22Rv1 (cell line): ENCODE measurements around the gene MSANTD4.
"Not testable (repeated sequence)": the region's sequence is repeated elsewhere in the genome, so short reads cannot be mapped to it uniquely, and the experiment has no call there.

ENCODE experiments used
- H3K27ac ChIP-seq: fragments of 450-650 bp; 2 replicates; pipeline ENCODE4 v1.5.1; 2017
- CTCF ChIP-seq: fragments of 450-650 bp; IDR thresholded peaks from 2 replicates; pipeline ENCODE4 v1.5.1; 2017; ENCODE audit warnings: mild to moderate bottlenecking
- ZFX ChIP-seq: fragments of 450-650 bp; IDR thresholded peaks from 2 replicates; pipeline ENCODE4 v1.6.1; 2017; ENCODE audit warnings: antibody characterized with exemption, borderline replicate concordance

Gene MSANTD4

GRCh38 chr11:106012744-106013143 lies 9.3 kb downstream of the MSANTD4 start:
- TF ChIP-seq ZFX = no peak
- no peak for TF ChIP-seq CTCF
- H3K27ac ChIP-seq = no peak overlapping the region

GRCh38 chr11:106011481-106011880 lies 10.6 kb downstream of the MSANTD4 start:
- TF ChIP-seq CTCF (no peak), ZFX (no peak)
- H3K27ac ChIP-seq = no peak overlapping the region

DNA sequence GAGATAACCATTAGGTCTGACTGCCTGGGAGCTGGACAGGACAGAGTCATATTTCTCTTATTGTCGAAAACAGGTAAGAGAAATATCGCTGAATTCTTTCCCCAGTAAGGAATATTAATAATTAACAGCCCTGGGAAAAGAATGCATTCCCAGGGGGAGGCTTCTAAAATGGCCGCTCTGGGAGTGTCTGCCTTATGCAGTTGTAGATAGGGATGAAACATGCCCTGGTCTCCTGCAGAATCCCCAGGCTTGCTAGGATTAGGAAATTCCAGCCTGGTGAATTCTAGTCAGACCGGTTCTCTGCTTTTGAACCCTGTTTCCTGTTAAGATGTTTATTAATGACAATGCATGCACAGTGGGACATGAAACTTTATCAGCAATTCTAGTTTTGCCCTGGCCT lies 18.9 kb downstream of the MSANTD4 start:
- H3K27ac ChIP-seq = not testable (repeated sequence)

GRCh38 chr11:106001304-106002012 lies 20.6 kb downstream of the MSANTD4 start:
- H3K27ac ChIP-seq = no peak overlapping the region
- no peak for TF ChIP-seq ZFX
- TF ChIP-seq CTCF = no peak

DNA sequence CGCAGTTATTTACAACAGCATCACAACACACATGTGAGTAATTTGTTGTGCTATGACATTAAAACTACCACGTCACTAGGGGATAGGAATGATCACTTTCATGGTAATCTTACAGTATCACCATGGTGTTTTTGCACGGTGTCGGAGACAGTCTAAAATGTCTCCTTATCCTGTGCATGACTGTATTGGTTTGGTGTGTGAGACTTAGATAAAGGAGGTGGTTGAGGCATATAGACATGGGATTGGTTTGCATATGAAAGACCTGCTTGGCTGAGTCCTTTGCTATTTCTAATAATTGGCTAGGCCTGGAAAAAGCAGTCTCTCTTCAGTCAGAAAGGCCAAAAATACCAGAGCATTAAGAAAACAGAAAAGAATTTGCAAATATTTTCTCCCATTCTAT lies 30.2 kb downstream of the MSANTD4 start:
- H3K27ac ChIP-seq = no peak overlapping the region
- TF ChIP-seq ZFX (no peak), CTCF (no peak)

GRCh38 chr11:105989124-105989523 lies 32.9 kb downstream of the MSANTD4 start:
- TF ChIP-seq CTCF (no peak), ZFX (no peak)
- no peak overlapping the region for H3K27ac ChIP-seq

DNA sequence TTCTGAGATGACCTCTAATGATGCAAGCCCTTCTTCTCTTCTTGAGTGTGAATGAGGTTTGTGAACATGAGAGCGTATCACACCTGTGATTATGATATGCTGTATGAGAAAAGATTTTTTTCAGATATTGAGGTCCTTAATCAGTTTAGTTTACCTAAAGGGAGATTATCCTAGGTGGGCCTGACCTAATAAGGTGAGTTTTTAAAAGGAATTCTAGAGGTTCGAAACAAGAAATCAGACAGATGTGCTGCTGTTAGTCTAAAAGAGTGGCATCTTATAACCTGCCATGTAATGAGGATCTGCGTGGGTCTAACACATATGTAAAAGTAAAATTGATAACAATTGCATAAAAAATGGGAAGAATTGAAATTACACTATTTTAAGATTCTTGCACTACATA lies 33.8 kb downstream of the MSANTD4 start:
- TF ChIP-seq ZFX (no peak), CTCF (no peak)
- no peak overlapping the region for H3K27ac ChIP-seq

DNA sequence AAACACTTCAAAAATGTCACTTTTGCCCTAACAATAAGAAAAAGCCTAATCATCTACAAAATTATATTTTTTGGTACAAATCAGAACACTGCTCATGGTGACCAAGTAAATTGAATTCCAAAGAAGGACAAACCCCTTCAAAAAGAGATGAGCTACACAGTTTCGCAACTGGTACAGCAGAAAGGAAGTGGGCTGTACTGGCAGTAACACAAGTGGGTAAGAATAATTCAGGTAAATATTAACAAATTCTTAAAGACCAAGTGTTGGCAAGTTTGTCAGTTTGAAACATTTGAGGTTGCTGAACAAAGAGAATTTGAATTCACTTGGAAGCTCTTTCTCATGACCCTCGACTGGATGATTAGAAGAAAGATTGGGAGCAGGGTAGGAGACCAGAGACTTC lies 35.5 kb downstream of the MSANTD4 start:
- no peak for TF ChIP-seq CTCF
- TF ChIP-seq ZFX = no peak
- no peak overlapping the region for H3K27ac ChIP-seq
